ENCODE data around the gene CDK18.

CDK18 gene

GRCh38 chr1:205545001-205545919 is 40.8 kb downstream of the CDK18 start:
- Mint-ChIP-seq H3K36me3 (ENCODE audit: low read depth) (peaks cover 5% of the 10 kb centered on the region), H3K9me3 (peaks cover 21% of the 10 kb centered on the region), H3K4me3 (no peak overlapping the region), H3K27me3 (ENCODE audit: low read depth, poor library complexity) (peaks cover 54% of the 10 kb centered on the region), H3K27ac (no peak overlapping the region), H3K4me1 (peaks cover 23% of the 10 kb centered on the region)
- no peak for TF ChIP-seq CTCF (IDR thresholded peaks at IDR 0.05)
- DNase-seq = no peak

- DNase-seq = no peak
These were observed 41.5 kb downstream of the CDK18 start for GRCh38 chr1:205545991-205546390.

DNA sequence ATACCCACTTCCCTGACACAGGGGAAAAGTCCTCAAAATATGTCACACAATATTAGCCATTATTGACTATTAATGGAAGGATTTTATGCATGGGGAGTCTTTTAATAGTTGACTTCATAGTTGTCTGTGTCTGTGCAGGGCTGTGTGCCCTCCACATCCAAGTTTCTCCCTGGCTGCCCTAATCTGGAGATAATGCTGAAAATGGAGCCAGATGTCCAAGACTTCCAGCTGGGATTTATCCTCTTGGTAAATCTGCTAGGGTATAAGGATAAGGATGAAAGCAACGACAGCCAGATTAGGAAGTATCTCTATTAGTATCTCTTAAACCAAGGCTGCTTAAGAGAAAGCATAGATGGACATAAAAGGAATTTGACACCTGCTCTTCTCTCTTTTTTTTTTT is 42.1 kb downstream of the CDK18 start:
- TF ChIP-seq CTCF (IDR thresholded peaks at IDR 0.05) = no peak
- peaks cover 5% of the 10 kb centered on the region for H3K36me3 Mint-ChIP-seq (ENCODE audit: low read depth)

More at GRCh38 chr1:205545991-205546390, 41.5 kb downstream of the CDK18 start:
- Mint-ChIP-seq H3K4me1 (peaks cover 23% of the 10 kb centered on the region), H3K9me3 (peaks cover 19% of the 10 kb centered on the region), H3K36me3 (ENCODE audit: low read depth) (peaks cover 5% of the 10 kb centered on the region), H3K27ac (no peak overlapping the region), H3K27me3 (ENCODE audit: low read depth, poor library complexity) (peaks cover 56% of the 10 kb centered on the region), H3K4me3 (no peak overlapping the region)
- no peak for TF ChIP-seq CTCF (IDR thresholded peaks at IDR 0.05)

DNA sequence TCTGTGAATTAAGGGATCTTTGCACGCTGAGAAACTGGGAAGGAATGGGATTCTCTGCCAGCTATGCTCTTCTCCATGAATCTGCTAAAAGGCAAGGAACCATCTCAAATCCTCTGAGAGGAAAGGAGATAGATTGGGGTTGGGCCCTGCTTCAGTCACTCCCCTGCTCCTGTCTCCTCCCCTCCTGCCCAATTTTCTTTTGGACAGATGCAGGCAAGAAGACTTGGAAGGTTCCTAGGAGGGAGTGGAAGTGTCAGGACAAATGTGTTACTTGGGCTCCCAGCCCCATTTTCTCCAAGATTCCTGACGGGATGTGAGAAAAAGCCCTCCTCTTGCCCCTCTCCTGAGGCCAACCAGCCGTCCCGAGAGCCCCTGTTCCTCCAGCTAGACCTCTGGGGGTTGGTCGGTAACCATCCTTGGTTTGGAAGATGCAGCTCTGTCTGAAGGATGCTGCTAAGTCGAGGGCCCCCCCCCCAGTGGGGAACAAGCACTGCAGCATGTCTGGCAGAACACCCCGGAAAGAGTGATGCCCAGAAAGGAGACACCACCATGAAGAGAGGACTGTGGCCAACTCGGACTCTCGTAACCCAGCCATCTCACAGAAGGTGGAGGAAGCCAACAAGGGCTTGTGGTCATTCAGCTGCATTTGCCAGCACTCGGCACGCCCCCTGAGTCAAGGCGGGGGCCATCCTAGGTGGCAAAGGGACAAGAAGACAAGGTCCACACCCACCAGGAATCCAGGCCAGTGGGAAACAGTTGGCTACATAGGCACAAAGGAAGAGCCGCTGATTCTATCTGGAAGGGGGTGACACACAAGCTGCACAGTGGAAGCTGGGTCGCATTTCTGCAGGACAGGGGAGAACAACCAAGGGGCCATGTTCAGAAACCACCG is 43.7 kb downstream of the CDK18 start:
- peaks cover 45% of the 10 kb centered on the region for H3K27me3 Mint-ChIP-seq (ENCODE audit: low read depth, poor library complexity)
- H3K9me3 Mint-ChIP-seq = peaks cover 5% of the 10 kb centered on the region
- H3K4me1 Mint-ChIP-seq = peaks cover 22% of the 10 kb centered on the region
- no peaks in the 10 kb centered on the region for H3K36me3 Mint-ChIP-seq (ENCODE audit: low read depth)
- H3K27ac Mint-ChIP-seq = no peak overlapping the region
- DNase-seq = no peak
- H3K4me3 Mint-ChIP-seq = no peak overlapping the region
- TF ChIP-seq CTCF (IDR thresholded peaks at IDR 0.05) = no peak

More for the DNA sequence above, 42.1 kb downstream of the CDK18 start:
- Mint-ChIP-seq H3K9me3 (peaks cover 13% of the 10 kb centered on the region), H3K4me3 (no peak overlapping the region), H3K27me3 (ENCODE audit: low read depth, poor library complexity) (peaks cover 54% of the 10 kb centered on the region), H3K4me1 (peaks cover 23% of the 10 kb centered on the region), H3K27ac (no peak overlapping the region)
- DNase-seq = no peak

- TF ChIP-seq CTCF (IDR thresholded peaks at IDR 0.05) = no peak
- no peak overlapping the region for H3K27ac Mint-ChIP-seq
These were observed 49.8 kb downstream of the CDK18 start for GRCh38 chr1:205554026-205554811.

More at GRCh38 chr1:205554026-205554811, 49.8 kb downstream of the CDK18 start:
- Mint-ChIP-seq H3K36me3 (ENCODE audit: low read depth) (no peaks in the 10 kb centered on the region), H3K9me3 (peaks cover 33% of the 10 kb centered on the region), H3K27me3 (ENCODE audit: low read depth, poor library complexity) (peaks cover 50% of the 10 kb centered on the region), H3K4me3 (no peak overlapping the region), H3K4me1 (no peaks in the 10 kb centered on the region)
- DNase-seq = no peak
